Measurements from ENCODE around the gene PEAK1.

DNA sequence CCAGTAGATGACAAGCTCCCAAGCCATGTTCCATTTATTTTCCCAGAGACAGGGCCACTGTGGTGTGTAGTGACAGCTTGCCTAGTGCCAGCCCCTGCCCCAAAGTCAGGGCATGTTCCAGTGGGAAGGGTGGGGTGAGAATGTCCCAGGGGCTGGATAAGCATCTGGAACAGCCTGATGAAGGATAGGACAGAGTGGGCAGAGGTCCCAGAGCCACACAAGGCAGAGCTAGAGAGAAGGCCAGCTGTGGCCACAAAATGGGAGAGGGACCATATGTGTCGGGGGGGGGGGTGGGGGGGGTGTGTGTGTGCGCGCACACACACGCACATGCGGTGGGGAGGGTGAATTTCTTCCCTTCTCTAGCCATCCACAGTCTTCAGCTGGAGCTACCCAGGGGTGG, 322.0 kb downstream of the PEAK1 start:
- TF ChIP-seq, protein P1, sequence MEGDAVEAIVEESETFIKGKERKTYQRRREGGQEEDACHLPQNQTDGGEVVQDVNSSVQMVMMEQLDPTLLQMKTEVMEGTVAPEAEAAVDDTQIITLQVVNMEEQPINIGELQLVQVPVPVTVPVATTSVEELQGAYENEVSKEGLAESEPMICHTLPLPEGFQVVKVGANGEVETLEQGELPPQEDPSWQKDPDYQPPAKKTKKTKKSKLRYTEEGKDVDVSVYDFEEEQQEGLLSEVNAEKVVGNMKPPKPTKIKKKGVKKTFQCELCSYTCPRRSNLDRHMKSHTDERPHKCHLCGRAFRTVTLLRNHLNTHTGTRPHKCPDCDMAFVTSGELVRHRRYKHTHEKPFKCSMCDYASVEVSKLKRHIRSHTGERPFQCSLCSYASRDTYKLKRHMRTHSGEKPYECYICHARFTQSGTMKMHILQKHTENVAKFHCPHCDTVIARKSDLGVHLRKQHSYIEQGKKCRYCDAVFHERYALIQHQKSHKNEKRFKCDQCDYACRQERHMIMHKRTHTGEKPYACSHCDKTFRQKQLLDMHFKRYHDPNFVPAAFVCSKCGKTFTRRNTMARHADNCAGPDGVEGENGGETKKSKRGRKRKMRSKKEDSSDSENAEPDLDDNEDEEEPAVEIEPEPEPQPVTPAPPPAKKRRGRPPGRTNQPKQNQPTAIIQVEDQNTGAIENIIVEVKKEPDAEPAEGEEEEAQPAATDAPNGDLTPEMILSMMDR (IDR thresholded peaks at IDR 0.05; ENCODE audit: insufficient read depth, low read length) = no peak
- TF ChIP-seq, protein P2, sequence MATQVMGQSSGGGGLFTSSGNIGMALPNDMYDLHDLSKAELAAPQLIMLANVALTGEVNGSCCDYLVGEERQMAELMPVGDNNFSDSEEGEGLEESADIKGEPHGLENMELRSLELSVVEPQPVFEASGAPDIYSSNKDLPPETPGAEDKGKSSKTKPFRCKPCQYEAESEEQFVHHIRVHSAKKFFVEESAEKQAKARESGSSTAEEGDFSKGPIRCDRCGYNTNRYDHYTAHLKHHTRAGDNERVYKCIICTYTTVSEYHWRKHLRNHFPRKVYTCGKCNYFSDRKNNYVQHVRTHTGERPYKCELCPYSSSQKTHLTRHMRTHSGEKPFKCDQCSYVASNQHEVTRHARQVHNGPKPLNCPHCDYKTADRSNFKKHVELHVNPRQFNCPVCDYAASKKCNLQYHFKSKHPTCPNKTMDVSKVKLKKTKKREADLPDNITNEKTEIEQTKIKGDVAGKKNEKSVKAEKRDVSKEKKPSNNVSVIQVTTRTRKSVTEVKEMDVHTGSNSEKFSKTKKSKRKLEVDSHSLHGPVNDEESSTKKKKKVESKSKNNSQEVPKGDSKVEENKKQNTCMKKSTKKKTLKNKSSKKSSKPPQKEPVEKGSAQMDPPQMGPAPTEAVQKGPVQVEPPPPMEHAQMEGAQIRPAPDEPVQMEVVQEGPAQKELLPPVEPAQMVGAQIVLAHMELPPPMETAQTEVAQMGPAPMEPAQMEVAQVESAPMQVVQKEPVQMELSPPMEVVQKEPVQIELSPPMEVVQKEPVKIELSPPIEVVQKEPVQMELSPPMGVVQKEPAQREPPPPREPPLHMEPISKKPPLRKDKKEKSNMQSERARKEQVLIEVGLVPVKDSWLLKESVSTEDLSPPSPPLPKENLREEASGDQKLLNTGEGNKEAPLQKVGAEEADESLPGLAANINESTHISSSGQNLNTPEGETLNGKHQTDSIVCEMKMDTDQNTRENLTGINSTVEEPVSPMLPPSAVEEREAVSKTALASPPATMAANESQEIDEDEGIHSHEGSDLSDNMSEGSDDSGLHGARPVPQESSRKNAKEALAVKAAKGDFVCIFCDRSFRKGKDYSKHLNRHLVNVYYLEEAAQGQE (IDR thresholded peaks at IDR 0.05; ENCODE audit: insufficient replicate concordance, low read depth) = no peak
